H1 (cell line): Measurements from ENCODE around the gene LIMS1.

Experiments used
- ASH2L ChIP-seq: fragments of 200-600, 300-600 bp; sonication (generic); IDR thresholded peaks from one replicate; pipeline ENCODE4 v1.7.1; 2017; ENCODE audit warnings: low read length
- CEBPB ChIP-seq: IDR thresholded peaks from 2 replicates; pipeline ENCODE4 v1.6.1; 2012; ENCODE audit warnings: low read depth, low read length
- CHD2 ChIP-seq: IDR thresholded peaks from 2 replicates; pipeline ENCODE4 v1.6.1; 2012; ENCODE audit warnings: low read length, improper control_type of control experiment
- CTCF ChIP-seq, 3 experiments: IDR thresholded peaks; 1 replicate in 2 of 3; 2 replicates in 1 of 3; pipeline versions ENCODE4 v1.5.1 to v1.6.1; 2011; ENCODE audit warnings: low read length in 3 of 3, mild to moderate bottlenecking in 3 of 3, inconsistent platforms in 2 of 3, low read depth in 1 of 3, moderate library complexity in 1 of 3; ENCODE audit not compliant: insufficient read depth in 1 of 3; ENCODE audit errors: control extremely low read depth in 1 of 3
- EGR1 ChIP-seq: IDR thresholded peaks from 2 replicates; pipeline ENCODE4 v1.6.1; 2011; ENCODE audit warnings: low read depth, low read length, borderline replicate concordance
- EP300 ChIP-seq, 2 experiments: IDR thresholded peaks; 1 replicate in 1 of 2; 2 replicates in 1 of 2; pipeline ENCODE4 v1.6.1; 2011 to 2012; ENCODE audit warnings: low read depth in 2 of 2, low read length in 2 of 2, mild to moderate bottlenecking in 2 of 2, borderline replicate concordance in 1 of 2, inconsistent platforms in 1 of 2, moderate library complexity in 1 of 2
- FOSL1 ChIP-seq: IDR thresholded peaks from 2 replicates; pipeline ENCODE4 v1.6.1; 2011; ENCODE audit warnings: mild to moderate bottlenecking, low read depth, low read length, moderate library complexity; ENCODE audit not compliant: insufficient read depth
- GTF2F1 ChIP-seq: IDR thresholded peaks from 2 replicates; pipeline ENCODE4 v1.6.1; 2012; ENCODE audit warnings: low read depth, low read length, improper control_type of control experiment, borderline replicate concordance
- POLR2A ChIP-seq, 2 experiments: IDR thresholded peaks; 1 replicate in 1 of 2; 2 replicates in 1 of 2; pipeline ENCODE4 v1.6.1; 2011; ENCODE audit warnings: low read depth in 2 of 2, low read length in 2 of 2, mild to moderate bottlenecking in 2 of 2; ENCODE audit errors: control extremely low read depth in 1 of 2
- POLR2AphosphoS5 ChIP-seq: IDR thresholded peaks from 2 replicates; pipeline ENCODE4 v1.6.1; 2011; ENCODE audit warnings: low read depth, low read length
- SIX5 ChIP-seq: IDR thresholded peaks from 2 replicates; pipeline ENCODE4 v1.6.1; 2011; ENCODE audit warnings: mild to moderate bottlenecking, low read depth, low read length
- SRF ChIP-seq: IDR thresholded peaks from 2 replicates; pipeline ENCODE4 v1.6.1; 2011; ENCODE audit warnings: mild to moderate bottlenecking, low read depth, low read length, moderate library complexity
- TF ChIP-seq, protein P1 (sequence below): IDR thresholded peaks from 2 replicates; pipeline ENCODE4 v1.6.1; 2011; ENCODE audit warnings: low read depth, mild to moderate bottlenecking, low read length; ENCODE audit not compliant: insufficient read depth

DNA sequence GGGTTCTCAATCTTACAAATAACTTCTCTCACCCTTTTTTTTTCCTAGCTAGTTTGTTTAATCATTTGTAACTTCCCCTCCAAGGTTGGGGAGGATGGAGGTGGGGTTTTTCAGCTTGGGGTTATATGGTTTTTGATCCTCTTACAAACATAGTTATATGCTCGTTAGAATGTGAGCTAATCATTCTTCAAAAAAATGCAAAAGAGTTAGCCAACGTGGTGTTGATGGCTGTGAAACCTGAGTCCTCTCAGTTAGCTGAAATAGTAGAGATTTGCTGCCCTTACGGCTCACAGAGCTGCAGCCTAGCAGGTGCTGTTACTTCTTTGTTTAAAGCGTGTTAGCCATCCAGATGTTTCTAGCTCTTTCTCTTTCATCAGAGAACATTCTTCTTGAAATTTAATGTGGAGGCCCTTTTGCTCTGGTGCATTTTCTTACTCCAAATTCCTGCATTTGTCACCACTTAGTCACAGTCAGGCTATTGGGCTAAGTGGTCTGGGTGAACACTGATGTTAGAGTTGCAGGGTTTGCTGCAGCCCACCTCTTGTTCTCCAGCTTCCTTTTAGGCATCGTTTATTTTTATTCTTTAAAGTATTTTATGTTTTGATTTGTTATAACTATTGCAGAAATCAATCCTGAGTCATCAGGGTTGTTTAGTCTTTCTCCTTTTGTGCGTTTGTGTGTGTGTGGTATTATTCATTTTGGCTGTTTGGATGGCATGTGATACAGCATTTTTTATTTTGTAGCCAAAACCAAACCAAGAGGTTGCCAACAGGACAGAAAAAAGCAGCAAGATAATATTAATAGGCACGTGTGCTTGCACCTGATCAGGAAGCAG, 41.1 kb downstream of the LIMS1 start:
- no peak for TF ChIP-seq FOSL1
- no peak for TF ChIP-seq CTCF (IDR thresholded peaks at IDR 0.05; ENCODE audit: control extremely low read depth in 1 of 3, insufficient read depth in 1 of 3, low read depth in 1 of 3, low read length in 3 of 3)
- no peak for TF ChIP-seq EP300 (IDR thresholded peaks at IDR 0.05; ENCODE audit: borderline replicate concordance in 1 of 2, low read depth in 2 of 2, low read length in 2 of 2)
- TF ChIP-seq POLR2A (IDR thresholded peaks at IDR 0.05; ENCODE audit: control extremely low read depth in 1 of 2, low read depth in 2 of 2, low read length in 2 of 2): no peak
- no peak for TF ChIP-seq SIX5
- TF ChIP-seq GTF2F1: no peak
- TF ChIP-seq CHD2: no peak
- TF ChIP-seq EGR1: no peak
- no peak for TF ChIP-seq ASH2L
- TF ChIP-seq POLR2AphosphoS5: no peak
- no peak for TF ChIP-seq CEBPB
- TF ChIP-seq, protein P1, sequence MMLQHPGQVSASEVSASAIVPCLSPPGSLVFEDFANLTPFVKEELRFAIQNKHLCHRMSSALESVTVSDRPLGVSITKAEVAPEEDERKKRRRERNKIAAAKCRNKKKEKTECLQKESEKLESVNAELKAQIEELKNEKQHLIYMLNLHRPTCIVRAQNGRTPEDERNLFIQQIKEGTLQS: no peak
- no peak for TF ChIP-seq SRF
